DND-41 (cell line): ENCODE measurements around the gene ACTR3C.

Experiments used
- ATAC-seq: fragments of 200-7000 bp; cut with Tn5 transposase; 3 replicates; pipeline ENCODE4 v1.9.1; 2021; ENCODE audit warnings: low read depth; ENCODE audit not compliant: insufficient read depth
- DNase-seq: peaks from one replicate; pipeline ENCODE4 v3.0.0-alpha.2; 2020
- H2AFZ ChIP-seq: 2 replicates; pipeline ENCODE4 v1.6.0; 2012; ENCODE audit warnings: low read depth, low read length
- H3K27ac ChIP-seq: 2 replicates; pipeline ENCODE4 v1.5.1; 2012; ENCODE audit warnings: low read length, inconsistent platforms
- H3K27me3 ChIP-seq: fragments of 200-600 bp; sonication (generic); 2 replicates; pipeline ENCODE4 v1.6.0; 2012; ENCODE audit warnings: low read length, mild to moderate bottlenecking, inconsistent platforms; ENCODE audit not compliant: insufficient read depth, poor library complexity
- H3K36me3 ChIP-seq: 2 replicates; pipeline ENCODE4 v1.5.1; 2012; ENCODE audit warnings: low read length, inconsistent platforms; ENCODE audit not compliant: insufficient read depth
- H3K4me1 ChIP-seq: 2 replicates; pipeline ENCODE4 v1.5.1; 2012; ENCODE audit warnings: mild to moderate bottlenecking, low read length; ENCODE audit not compliant: insufficient read depth
- H3K4me2 ChIP-seq: 2 replicates; pipeline ENCODE4 v1.6.0; 2012; ENCODE audit warnings: mild to moderate bottlenecking, moderate library complexity, low read length, inconsistent platforms; ENCODE audit not compliant: insufficient read depth
- H3K4me3 ChIP-seq, 2 experiments: fragments of 200-600 bp in 1 of 2; shearing (Covaris generic) in 1 of 2; 2 replicates each; pipeline ENCODE4 v1.5.1; 2012 to 2016; ENCODE audit warnings: inconsistent platforms in 2 of 2, low read length in 2 of 2, mild to moderate bottlenecking in 2 of 2, low read depth in 1 of 2, moderate library complexity in 1 of 2
- H3K79me2 ChIP-seq: 2 replicates; pipeline ENCODE4 v1.6.0; 2012; ENCODE audit warnings: low read length, inconsistent platforms; ENCODE audit not compliant: insufficient read depth
- H3K9ac ChIP-seq: 2 replicates; pipeline ENCODE4 v1.6.0; 2012; ENCODE audit warnings: low read depth, mild to moderate bottlenecking, inconsistent platforms, low read length, moderate library complexity
- H3K9me3 ChIP-seq: 2 replicates; pipeline ENCODE4 v1.5.1; 2012; ENCODE audit warnings: low read length, moderate library complexity, mild to moderate bottlenecking, inconsistent platforms; ENCODE audit not compliant: insufficient read depth, severe bottlenecking
- H4K20me1 ChIP-seq: 2 replicates; pipeline ENCODE4 v1.6.0; 2012; ENCODE audit warnings: low read length; ENCODE audit not compliant: insufficient read depth
- EZH2 ChIP-seq: IDR thresholded peaks from 3 replicates; pipeline ENCODE4 v1.6.1; 2012; ENCODE audit warnings: borderline replicate concordance, low read depth, mild to moderate bottlenecking, moderate library complexity, low read length, inconsistent platforms; ENCODE audit not compliant: severe bottlenecking
- TF ChIP-seq, protein P1 (sequence below): IDR thresholded peaks from 2 replicates; pipeline ENCODE4 v1.5.1; 2012; ENCODE audit warnings: borderline replicate concordance, low read length, moderate library complexity, mild to moderate bottlenecking; ENCODE audit not compliant: poor library complexity, severe bottlenecking; ENCODE audit errors: extremely low read depth

Gene ACTR3C

DNA sequence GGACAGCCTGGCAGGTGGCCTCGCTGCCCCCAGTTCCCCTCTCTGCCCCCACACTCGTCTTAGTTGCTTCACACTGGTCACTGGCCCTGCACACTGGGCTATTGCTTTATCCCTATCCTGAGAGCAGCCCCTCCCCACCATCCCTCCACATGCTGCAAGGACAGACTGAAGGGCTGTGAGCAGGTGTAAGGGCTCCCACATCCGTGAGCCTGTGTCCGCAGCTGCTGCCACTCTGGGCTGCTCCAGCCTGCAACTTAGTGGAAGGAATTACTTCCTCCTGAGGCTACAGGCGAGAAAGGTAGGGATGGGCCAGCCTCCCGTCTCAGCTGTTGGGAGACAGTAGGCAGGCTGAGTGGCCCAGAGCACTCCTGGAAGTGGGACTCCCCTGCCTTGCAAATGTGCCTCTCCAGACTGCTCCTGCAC, 14.3 kb upstream of the ACTR3C start:
- peaks cover 19% of the 10 kb centered on the region for H3K79me2 ChIP-seq
- H4K20me1 ChIP-seq, result peaks cover 40% of the 10 kb centered on the region
- DNase-seq, result no peak
- TF ChIP-seq EZH2, result no peak
- TF ChIP-seq, protein P1, sequence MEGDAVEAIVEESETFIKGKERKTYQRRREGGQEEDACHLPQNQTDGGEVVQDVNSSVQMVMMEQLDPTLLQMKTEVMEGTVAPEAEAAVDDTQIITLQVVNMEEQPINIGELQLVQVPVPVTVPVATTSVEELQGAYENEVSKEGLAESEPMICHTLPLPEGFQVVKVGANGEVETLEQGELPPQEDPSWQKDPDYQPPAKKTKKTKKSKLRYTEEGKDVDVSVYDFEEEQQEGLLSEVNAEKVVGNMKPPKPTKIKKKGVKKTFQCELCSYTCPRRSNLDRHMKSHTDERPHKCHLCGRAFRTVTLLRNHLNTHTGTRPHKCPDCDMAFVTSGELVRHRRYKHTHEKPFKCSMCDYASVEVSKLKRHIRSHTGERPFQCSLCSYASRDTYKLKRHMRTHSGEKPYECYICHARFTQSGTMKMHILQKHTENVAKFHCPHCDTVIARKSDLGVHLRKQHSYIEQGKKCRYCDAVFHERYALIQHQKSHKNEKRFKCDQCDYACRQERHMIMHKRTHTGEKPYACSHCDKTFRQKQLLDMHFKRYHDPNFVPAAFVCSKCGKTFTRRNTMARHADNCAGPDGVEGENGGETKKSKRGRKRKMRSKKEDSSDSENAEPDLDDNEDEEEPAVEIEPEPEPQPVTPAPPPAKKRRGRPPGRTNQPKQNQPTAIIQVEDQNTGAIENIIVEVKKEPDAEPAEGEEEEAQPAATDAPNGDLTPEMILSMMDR, result no peak
- 0 out of 2 replicates have a peak overlapping the region, but pooled peaks have one; percentile 6 for H3K27ac ChIP-seq
- peaks cover 78% of the 10 kb centered on the region for H3K36me3 ChIP-seq
- H3K4me2 ChIP-seq, result no peak overlapping the region
- H3K4me1 ChIP-seq, result no peaks in the 10 kb centered on the region
- no peaks in the 10 kb centered on the region for H3K9me3 ChIP-seq
- no peak overlapping the region for H2AFZ ChIP-seq
- H3K9ac ChIP-seq, result no peak overlapping the region
- no peaks in the 10 kb centered on the region for H3K27me3 ChIP-seq
- no peak for ATAC-seq
- H3K4me3 ChIP-seq, result no peak overlapping the region

DNA sequence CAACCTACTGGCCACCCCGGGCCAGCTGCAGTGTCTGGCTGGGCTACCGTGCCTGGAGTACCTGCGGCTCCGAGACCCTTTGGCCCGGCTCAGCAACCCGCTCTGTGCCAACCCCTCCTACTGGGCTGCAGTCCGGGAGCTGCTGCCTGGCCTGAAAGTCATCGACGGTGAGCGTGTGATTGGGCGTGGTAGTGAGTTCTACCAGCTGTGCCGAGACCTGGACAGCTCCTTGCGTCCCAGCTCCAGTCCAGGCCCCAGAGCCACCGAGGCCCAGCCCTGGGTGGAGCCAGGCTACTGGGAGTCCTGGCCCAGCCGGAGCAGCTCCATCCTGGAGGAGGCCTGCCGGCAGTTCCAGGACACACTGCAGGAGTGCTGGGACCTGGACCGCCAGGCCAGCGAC, 13.8 kb upstream of the ACTR3C start:
- no peak overlapping the region for H3K9ac ChIP-seq
- H3K4me1 ChIP-seq, result no peaks in the 10 kb centered on the region
- peaks cover 23% of the 10 kb centered on the region for H3K79me2 ChIP-seq
- H3K27ac ChIP-seq, result no peak overlapping the region
- peaks cover 79% of the 10 kb centered on the region for H3K36me3 ChIP-seq
- no peak overlapping the region for H2AFZ ChIP-seq
- DNase-seq (no peak), ATAC-seq (no peak)
- TF ChIP-seq, protein P1, result no peak
- no peak for TF ChIP-seq EZH2
- H3K4me3 ChIP-seq, result no peak overlapping the region
- no peaks in the 10 kb centered on the region for H3K9me3 ChIP-seq
- peaks cover 45% of the 10 kb centered on the region for H4K20me1 ChIP-seq
- no peak overlapping the region for H3K4me2 ChIP-seq
- no peaks in the 10 kb centered on the region for H3K27me3 ChIP-seq

DNA sequence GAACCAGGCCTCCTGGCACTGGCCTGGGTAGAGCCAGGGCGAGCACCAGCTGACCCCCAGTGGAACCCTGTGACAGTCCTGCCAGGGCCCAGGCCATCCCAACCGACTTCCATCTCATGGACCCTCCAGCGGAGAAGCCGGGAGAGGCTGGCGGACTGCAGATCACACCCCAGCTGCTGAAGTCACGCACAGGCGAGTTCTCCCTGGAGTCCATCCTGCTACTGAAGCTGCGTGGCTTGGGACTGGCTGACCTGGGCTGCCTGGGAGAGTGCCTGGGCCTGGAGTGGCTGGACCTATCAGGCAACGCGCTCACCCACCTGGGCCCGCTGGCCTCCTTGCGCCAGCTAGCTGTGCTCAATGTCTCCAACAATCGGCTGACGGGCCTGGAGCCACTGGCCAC, 13.4 kb upstream of the ACTR3C start:
- no peak overlapping the region for H3K9ac ChIP-seq
- no peak for TF ChIP-seq EZH2
- TF ChIP-seq, protein P1, result no peak
- H2AFZ ChIP-seq, result no peak overlapping the region
- DNase-seq (no peak), ATAC-seq (no peak)
- no peaks in the 10 kb centered on the region for H3K27me3 ChIP-seq
- H3K9me3 ChIP-seq, result no peaks in the 10 kb centered on the region
- no peak overlapping the region for H3K4me3 ChIP-seq
- peaks cover 27% of the 10 kb centered on the region for H3K79me2 ChIP-seq
- peaks cover 79% of the 10 kb centered on the region for H3K36me3 ChIP-seq
- H3K4me2 ChIP-seq, result no peak overlapping the region
- no peak overlapping the region for H3K27ac ChIP-seq
- H3K4me1 ChIP-seq, result no peaks in the 10 kb centered on the region
- H4K20me1 ChIP-seq, result peaks cover 48% of the 10 kb centered on the region

DNA sequence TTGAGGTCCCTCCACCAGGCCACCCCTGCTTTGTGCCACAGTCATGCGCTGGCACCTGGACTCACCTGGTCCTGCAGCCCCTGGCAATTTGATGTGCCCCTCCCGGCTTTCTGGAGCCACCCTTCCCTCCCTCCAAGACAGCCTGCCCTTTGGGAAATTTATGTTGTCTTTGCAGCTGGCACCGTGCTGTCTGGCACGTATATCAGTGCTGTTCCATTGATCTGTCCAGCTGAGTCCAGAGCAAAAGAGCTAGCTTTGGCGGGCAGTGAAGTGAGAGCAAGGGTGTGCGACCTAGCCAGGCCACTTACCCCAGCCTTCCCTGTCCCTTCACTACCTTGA, 12.4 kb upstream of the ACTR3C start:
- no peak for TF ChIP-seq EZH2
- TF ChIP-seq, protein P1, result no peak
- H3K36me3 ChIP-seq, result peaks cover 89% of the 10 kb centered on the region
- H3K4me2 ChIP-seq, result no peak overlapping the region
- ATAC-seq (no peak), DNase-seq (no peak)
- H3K27me3 ChIP-seq, result no peaks in the 10 kb centered on the region
- H3K9me3 ChIP-seq, result no peaks in the 10 kb centered on the region
- peaks cover 51% of the 10 kb centered on the region for H4K20me1 ChIP-seq
- H2AFZ ChIP-seq, result no peak overlapping the region
- peaks cover 35% of the 10 kb centered on the region for H3K79me2 ChIP-seq
- H3K4me1 ChIP-seq, result no peaks in the 10 kb centered on the region
- H3K9ac ChIP-seq, result no peak overlapping the region
- H3K4me3 ChIP-seq, result no peak overlapping the region
- no peak overlapping the region for H3K27ac ChIP-seq
